ENCODE measurements around the gene STARD5.

STARD5 gene

DNA sequence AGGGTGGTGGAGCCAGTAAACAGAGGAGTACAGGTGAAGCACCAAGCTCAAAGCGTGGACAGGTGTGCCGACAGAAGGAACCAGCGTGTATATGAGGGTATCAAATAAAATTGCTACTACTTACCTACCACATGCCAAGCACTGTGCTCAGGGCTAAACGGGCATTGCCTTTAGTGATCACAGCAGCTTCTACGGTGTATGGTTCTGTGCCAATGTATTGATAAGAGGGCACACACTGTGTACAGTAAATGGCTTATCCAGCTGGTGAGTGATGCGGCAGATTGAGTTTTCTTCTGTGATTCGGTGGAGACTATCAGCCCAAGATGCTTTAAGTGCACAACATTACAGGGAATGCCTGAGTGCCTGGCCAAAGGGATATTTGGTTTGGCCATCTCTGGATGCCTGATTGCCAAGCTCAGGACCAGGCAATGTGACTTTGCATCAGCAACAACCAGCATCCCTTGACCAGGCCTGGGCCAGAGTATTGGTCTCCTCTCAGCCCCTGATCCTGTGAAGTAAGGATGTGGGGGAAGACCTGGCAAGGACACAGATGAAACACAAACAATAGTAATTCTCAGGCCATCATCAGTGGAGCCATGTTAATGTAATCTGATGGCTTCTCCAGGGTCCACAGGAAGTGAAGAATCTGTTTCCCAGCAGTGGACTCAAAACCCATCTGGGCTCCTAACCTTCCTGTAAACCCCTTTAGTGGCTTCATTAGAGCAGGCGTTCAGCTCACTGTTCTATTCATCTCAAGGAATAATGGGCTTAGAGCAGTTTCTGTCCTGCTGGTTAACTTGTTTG is 14.1 kb downstream of the STARD5 start:
- DNase-seq = no peak

DNA sequence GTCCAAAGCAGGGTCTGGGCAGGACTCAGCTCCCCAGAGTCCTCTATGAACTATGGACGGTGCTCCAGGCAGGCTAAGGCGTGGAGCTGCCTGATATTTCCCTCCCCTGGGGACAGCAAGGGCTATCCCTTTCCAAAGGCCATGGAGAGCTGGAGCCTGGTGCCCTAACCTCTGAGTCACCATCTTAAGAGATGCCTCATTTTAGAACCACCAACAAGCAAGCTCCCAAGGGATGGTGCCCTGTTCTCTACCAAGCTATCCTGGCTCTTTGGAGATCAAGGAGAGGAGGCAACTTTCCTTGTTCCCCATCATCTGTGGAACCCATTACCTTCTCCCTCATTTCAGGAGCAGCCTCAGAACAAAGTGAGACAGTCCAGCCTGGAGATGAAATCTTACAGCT is 15.7 kb downstream of the STARD5 start:
- no peak for DNase-seq

DNA sequence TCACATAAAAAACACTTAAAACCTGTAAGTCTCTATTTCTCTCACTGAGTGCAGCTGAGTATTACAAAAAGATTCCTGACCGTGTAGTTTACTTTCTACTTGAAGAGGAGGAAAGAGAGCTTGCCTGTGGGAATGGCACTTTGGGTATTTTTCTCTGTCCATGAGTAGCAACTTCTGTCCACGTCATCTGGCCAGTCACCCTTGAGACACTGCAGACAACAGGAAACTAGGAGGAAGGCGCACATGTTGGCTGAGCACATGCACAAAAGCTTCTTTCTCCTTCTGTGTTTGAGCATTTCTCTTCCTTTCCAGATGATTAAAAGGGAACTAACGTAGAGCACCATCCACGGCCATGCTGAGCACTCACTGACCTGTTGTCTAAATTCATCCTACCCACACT is 19.7 kb downstream of the STARD5 start:
- no peak for DNase-seq

DNA sequence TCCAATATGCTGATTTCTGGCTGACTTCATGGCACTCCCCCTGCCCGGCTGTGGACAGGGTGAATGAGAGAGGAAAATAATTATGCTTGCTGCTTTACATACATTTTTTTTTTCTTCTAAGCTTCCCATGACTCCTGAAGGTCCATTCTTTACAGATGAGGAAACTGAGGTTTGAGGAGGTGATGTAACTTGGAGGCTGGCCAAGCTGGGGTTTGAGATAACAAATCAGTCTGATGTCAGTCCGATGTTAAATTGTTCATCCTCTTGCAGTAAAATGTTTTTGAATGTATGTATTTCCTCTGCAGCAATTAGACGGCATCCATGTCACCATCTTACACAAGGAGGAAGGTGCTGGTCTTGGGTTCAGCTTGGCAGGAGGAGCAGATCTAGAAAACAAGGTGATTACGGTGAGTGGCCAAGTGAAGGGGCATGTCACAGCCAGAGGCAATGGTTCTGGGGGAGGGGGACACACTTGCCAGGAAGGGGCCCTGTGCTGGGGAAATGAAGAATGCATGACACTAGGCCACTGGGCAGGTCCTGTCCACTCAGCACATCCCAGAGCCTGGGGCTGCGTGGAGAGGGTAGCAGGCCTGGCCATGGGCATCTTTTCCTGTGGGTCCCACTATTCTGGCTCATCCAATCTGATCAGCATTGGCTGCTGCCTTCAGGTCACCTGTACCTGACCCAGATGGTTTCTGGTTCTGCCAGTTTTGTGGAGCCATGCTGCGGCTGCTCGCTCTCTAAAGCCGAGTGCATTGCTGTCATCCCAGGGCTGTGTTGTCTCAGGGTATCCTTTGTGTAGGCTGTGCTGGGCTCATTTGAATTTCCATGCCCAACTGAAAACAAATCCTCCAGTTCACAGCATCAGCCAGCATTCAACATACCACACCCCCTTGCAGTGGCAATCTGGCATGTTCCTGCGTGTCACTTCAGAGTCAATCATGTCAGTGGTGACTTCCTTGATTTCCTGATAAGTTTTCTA is 20.4 kb downstream of the STARD5 start:
- DNase-seq = no peak

DNA sequence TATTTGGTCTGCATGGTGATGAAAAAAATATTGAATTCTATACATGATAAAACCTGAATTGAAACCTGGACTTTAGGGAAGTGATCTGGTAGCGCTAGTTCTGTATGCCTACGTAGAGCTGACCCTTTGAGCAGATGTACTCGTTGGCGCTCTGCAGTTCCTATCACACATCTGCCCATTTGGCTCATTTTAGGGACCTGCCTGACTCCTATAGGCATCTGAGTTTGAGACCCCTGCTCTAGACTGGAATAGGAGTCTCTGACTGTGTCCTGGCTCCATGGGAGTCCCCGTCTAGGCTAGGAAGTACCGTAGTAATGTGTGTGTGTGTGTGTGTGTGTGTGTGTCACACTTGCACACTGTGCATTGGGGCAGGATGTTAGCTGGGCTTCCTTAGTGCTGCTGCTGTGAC is 21.2 kb downstream of the STARD5 start:
- no peak for DNase-seq

- DNase-seq = no peak
These were observed 22.0 kb downstream of the STARD5 start for GRCh38 chr15:81301815-81302399.

GRCh38 chr15:81301385-81301784 is 22.6 kb downstream of the STARD5 start:
- no peak for DNase-seq

DNA sequence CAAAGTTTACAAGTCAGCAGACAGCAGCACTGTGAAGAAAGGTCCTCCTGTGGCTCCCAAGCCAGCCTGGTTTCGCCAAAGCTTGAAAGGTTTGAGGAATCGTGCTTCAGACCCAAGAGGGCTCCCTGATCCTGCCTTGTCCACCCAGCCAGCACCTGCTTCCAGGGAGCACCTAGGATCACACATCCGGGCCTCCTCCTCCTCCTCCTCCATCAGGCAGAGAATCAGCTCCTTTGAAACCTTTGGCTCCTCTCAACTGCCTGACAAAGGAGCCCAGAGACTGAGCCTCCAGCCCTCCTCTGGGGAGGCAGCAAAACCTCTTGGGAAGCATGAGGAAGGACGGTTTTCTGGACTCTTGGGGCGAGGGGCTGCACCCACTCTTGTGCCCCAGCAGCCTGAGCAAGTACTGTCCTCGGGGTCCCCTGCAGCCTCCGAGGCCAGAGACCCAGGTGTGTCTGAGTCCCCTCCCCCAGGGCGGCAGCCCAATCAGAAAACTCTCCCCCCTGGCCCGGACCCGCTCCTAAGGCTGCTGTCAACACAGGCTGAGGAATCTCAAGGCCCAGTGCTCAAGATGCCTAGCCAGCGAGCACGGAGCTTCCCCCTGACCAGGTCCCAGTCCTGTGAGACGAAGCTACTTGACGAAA is 24.2 kb downstream of the STARD5 start:
- no peak for DNase-seq

DNA sequence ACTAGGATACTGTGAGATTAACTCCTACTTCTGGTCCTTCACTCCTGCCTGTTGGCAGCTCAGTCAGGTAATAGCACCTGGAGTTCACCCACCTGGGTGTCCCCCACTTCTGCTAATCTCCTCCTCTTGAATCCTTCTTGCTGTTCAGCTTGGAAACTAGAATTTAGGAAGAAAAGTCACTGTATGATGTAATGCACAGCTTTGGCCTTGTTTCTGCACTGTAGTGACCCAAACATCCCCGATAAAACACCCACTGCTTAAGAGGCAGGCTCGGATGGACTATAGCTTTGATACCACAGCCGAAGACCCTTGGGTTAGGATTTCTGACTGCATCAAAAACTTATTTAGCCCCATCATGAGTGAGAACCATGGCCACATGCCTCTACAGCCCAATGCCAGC is 24.8 kb downstream of the STARD5 start:
- DNase-seq = no peak

DNA sequence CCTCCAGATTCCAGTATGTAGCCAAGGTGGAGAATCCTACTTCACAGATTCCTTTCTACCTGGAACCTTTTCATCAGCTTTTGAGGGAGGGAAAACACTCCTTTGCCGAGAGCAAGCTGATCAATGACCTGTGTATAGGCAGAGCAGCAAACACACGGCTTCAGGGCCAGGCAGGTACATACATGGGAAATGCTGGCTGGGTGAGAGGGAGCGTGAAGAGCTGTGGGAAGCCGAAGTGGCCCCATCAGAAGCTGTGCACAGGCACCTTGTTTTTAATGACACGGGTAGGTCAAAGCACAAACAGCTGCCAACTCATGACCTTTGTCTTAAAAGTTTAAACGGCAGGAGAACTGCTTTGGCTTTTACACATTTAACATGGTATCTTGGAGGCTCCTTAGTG is 25.3 kb downstream of the STARD5 start:
- DNase-seq = no peak

- no peak for DNase-seq
These were observed 26.1 kb downstream of the STARD5 start for GRCh38 chr15:81297603-81298575.

GRCh38 chr15:81297147-81297572 is 26.8 kb downstream of the STARD5 start:
- no peak for DNase-seq

GRCh38 chr15:81296673-81297072 is 27.3 kb downstream of the STARD5 start:
- peak; percentile 42 for DNase-seq

- DNase-seq = no peak
These were observed 27.8 kb downstream of the STARD5 start for GRCh38 chr15:81296186-81296585.

GRCh38 chr15:81295486-81296121 is 28.3 kb downstream of the STARD5 start:
- no peak for DNase-seq

- no peak for DNase-seq
These were observed 29.4 kb downstream of the STARD5 start for GRCh38 chr15:81294516-81294880.

GRCh38 chr15:81293728-81294515 is 30.0 kb downstream of the STARD5 start:
- no peak for DNase-seq

GRCh38 chr15:81292523-81293001 is 31.4 kb downstream of the STARD5 start:
- no peak for DNase-seq

GRCh38 chr15:81291916-81292522 is 31.9 kb downstream of the STARD5 start:
- no peak for DNase-seq

- DNase-seq = no peak
These were observed 34.0 kb downstream of the STARD5 start for GRCh38 chr15:81289910-81290309.
